Left renal cortex interstitium (tissue), 4 donors: Measurements from ENCODE around the gene NCKAP5. TPM values are rescaled to one million over a fixed set of nuclear protein-coding genes. Genes with fewer than 3 reads are reported as not detected.

Experiments used
- DNase-seq, 4 donors: peaks; one replicate each; pipeline ENCODE4 v3.0.0-alpha.2; 2013; ENCODE audit warnings: low read depth in 4 of 4, low spot score in 2 of 4, missing footprints in 1 of 4
- polyA plus RNA-seq, 4 donors: library from polyadenylated mRNA; unstranded; fragments of 120-200 nt; gene quantifications; one replicate each; pipeline ENCODE4 v1.2.1, GENCODE V29; 2013; ENCODE audit not compliant: insufficient read length in 4 of 4

Gene NCKAP5
- polyA plus RNA-seq, 4 donors = 5.9 to 8.1 (median 7.0) TPM

DNA sequence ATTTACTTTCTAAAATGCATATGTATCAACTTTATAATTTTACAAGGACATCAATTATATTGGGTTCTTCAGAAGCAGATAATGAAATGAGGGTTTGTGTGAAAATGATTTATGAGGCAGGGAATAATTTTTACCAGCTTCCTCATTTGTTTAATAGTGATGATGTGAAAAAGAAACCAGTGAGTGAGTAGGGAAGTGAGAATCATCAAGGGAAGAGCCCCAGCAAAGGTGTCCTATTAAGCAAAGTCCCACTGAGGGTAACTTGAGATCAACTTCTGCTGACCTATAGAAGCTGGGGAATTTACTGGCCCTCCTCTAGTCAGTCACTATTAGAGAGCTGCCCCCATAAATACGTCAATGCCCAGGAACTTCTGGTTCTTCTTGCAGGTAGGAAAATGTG lies 631.5 kb downstream of the NCKAP5 start:
- no peak for DNase-seq

DNA sequence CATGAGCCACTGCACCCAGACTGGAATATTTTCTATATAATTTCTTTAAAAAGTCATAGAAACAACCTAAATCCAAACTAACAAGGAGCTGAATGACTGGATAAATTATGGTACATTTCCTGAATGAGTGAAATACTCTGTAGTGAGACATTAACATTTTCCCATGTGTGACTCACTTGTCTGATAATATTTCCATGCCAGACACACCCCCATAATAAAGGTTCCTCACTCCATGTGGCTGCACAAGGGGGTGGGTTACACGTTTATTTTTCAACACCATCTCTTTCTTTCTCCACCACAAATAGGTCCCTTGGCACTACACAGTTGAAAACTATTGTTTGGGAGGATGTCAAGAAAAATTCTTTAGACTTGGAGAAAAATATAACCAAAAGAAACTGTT lies 632.0 kb downstream of the NCKAP5 start:
- no peak for DNase-seq

DNA sequence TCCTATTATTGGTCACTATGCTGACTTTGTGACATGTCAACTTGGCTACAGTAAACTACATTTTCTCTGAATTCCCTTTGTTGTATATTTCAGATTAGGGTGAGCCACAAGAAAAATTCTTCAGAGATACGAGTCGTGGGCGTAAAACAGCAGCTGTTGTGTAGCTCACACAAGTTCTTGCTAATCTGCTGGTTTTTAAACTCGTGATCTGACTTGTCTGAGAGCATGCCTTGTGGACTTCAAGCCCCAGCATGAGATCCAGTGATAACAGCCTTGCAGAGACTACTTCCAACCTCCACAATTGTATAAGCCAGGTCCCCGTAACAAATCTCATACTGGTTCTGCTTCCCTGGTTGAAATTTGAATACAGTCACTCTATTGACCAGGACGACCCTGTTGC lies 638.5 kb downstream of the NCKAP5 start:
- DNase-seq = no peak

DNA sequence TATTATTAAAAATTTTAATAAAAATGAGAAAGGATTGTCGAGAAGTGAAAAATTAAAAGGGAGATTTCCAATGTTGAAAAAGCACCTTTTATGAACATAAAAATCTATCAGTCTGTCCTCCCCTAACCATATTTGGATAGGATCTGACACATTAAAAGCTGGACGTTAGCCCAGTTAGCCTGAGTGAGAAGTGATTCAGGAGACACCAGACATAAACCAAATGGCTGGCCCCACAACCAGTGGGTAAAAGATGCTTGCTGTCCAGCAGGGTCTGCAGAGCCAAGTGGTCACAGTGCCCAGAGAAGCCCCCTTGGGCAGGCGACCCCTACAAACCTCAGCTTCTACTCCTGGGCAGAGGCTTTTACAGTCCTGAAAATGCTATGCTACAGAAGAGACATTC lies 644.5 kb downstream of the NCKAP5 start:
- DNase-seq = no peak

DNA sequence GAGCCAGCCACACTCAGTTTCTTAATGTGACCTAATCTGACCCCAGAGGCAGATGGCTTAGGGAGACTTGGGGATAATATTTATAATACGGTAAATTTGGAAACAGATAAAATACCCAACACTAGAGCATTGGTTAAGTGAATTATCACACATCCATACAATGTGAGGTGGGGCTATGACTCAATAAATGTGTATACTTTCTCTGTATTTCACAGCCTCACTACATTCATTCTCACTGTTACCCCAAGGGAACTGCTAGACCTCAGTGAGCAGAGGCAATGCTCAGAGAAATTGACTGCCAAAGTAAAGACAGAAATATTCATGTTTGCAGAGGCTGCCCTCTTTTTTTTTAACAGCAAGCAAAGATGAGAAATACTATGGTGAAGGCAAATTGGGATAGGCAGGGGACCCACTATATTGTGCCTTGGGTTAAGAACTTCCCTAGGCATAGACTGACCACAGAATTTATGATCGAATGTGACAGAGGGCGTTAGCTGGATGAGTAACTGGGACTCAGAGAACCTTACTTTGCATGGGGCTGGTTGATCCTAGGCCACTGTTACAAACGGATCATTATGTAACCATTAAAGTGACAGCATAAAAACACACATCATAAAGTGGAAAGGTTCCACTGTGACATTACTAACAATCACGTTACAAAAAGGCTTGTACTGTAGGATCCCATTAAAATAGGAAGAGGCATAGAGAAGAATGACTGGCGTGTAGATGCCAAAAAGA lies 652.3 kb downstream of the NCKAP5 start:
- no peak for DNase-seq

DNA sequence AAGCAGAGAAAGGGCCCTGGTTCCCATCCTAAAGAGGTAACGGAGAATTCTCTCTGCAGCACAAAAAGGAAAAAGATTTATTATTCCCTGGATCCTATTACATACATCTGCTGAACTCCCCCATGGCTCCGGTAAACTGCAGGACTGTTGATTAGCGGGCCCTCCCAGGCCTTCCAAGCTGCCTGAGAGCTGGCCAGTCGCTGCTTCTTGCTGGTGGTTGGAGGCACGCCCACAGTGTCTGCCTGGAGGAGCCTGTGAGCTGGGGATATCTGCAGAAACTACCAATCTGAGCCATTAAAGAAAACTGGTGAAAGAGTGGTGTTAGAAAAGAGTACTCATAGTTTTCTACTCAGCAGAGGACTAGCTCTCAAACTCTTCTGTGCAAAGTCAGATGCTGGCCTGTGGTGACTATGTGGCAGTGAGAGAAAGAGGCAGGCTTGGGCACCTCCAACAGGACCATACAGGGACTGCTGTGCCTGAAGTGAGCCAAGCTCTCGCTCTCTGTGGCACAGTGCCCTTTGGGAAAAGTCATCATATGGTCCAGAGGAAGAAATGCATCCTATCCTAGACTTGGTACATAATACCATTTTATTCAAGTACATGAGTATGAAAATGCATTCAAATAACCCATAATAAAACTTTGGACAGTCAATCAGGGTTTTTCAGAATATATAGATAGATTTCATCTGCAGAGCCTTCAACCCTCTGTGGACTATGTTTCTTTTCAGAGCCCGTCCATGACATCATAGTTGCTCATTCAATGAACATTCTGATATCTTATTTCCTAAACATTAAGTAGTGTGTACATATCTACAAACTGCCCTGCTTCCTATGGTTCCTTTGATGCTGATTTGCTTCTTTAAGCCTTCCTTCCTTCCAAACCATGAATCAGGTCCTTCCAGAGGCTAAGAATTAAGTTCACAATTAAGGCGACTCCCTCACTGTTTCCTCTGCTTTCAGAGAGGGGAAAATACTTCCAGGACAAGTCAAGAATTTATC lies 656.2 kb downstream of the NCKAP5 start:
- DNase-seq = peak; percentile 26 to 65 (median 42)

DNA sequence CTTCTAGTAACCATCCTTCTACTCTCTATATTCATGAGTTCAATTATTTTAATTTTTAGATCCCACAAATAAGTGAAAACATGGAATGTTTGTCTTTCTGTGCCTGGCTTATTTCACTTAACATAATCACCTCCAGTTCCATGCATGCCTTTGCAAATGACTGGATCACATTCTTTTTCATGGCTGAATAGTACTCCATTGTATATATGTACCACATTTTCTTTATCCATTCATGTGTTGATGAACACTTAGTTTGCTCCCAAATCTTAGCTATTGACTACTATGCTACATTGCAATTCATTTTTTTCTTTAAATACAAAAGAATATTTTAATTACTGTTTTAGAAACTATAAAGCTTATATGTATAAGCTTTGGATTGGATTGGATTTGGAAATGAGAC lies 657.8 kb downstream of the NCKAP5 start:
- no peak for DNase-seq

DNA sequence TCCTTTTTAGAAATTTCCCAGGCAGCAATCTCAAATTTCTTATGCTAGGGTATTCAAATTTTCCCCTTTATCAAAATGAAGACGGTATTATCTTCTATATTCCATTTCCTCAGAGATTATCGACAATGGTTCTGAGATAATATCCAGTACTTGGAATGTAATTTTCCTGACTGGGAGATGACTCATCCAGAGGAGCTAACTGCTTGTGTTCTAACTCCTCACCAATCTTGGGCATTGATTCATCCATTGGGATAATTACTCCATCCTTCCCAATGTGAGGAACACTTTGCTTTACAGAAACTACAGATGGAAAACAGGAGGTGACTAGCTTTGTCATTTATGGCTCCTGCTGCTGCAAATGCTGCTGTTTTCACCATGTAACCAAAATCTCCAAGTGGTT lies 658.8 kb downstream of the NCKAP5 start:
- no peak for DNase-seq

DNA sequence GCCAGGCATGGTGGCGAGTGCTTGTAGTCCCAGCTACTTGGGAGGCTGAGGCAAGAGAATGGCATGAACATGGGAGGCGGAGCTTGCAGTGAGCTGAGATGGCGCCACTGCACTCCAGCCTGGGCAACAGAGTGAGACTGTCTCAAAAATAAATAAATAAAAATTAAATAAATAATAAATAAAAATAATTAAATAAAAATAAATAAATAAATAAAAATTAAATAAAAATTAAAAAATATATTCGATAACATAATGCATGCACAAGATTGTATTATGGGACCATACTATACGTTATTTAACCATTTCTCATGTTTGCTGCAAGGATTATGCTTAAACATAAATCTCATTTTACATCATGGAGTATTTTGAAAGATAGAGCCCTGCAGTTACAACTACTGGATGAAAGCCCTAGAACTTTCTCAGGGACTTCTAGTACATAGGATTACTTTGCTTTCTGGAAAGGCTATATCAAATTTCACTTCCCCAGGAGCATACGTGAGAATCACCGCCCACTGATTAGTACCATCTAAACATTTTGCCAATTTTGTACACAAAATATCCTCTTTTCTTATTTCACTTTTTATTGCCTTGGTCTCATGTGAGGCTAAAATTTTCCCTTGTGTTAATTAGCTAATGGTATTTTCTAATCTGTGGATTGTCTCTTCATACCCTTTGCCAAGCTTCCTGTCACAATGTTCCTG lies 664.0 kb downstream of the NCKAP5 start:
- no peak for DNase-seq

DNA sequence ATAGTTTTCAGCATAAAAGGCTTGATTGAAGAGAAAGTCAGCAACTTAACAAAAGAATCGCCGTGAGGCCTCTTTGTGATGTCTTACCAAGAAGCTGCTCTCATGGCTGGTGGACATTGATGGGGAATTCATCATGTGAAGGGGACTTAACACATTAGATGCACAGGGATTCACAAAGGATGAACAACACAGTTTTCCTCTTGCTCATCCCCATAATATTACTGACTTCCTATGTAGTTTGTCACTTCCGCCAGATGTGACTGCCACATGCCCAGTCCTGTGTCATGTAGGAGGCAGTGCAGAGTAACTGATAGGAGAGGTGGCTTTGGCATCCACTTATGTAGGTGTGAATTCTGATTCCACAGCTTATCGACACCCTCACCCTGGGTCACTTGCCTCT lies 665.6 kb downstream of the NCKAP5 start:
- DNase-seq = no peak

DNA sequence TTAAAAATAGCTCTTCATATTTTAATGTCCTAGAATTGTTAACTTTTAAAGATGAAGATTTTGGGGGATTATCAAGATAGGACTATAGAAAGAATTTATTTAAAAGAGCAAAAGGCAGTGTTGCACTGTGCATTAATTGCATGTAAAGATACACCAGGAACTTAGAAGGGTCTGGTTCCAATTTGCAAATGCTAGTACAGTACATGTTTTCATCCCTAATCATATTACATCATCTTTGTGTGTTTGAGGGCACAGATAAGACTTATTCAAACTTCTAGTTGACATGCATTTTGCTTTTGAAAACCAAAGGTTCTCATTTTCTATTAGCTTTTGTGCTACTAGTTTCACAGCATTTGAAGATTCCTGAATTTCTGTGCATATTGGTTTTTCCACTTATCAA lies 666.6 kb downstream of the NCKAP5 start:
- DNase-seq = no peak

DNA sequence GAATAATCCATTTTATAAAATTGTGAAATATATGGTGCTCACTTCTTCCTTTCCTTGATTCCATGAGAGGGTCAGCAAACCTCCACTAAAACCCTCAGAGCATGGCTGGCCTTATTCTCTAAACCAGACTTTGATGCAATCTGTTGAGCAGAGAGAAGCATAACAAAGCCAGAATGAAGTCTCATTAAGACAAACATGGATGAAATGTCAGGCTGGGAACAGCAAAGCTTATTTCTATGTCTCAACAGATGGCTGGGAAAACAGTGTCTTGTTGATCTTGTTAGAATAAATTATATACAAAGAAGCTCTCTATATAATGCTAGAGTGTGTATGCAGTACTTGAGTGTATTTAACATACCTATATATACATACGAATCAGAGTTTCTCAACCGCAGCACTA lies 671.2 kb downstream of the NCKAP5 start:
- no peak for DNase-seq

DNA sequence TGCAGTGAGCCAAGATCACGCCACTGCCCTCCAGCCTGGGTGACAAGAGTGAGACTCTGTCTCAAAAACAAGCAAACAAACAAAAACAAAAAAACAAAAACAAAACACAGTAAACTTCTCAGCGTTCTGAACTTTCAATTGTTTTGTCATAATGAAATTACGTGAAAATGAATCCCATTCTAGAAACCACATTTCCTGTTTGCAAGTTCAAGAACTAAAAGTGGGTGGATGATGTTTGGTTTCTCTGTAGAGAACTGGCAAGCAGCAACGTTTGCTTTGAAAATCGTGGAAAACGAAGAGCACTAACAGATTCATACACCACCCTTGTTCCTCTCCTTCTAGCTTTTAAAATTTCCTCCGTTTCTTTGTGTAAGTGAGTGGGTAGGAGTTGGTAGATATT lies 672.2 kb downstream of the NCKAP5 start:
- no peak for DNase-seq

DNA sequence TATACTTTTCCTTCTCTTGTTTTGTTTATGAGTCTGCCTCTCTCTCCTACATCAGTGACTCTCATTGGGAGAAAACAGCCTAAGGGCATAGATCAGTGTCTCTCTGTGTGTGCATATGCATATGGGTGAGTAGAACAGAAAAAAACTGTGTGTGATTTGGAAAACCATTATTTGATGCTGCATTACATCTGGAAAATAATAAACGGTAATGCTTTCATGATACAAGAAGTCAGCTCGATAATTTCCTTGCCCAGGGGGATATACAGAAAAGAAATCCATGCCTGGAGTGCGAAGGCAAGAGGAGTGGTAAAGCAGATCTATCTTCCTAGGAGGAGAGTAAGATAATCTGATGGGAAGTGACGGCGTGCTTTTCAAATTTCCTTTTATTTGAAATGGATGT lies 676.8 kb downstream of the NCKAP5 start:
- DNase-seq = no peak

DNA sequence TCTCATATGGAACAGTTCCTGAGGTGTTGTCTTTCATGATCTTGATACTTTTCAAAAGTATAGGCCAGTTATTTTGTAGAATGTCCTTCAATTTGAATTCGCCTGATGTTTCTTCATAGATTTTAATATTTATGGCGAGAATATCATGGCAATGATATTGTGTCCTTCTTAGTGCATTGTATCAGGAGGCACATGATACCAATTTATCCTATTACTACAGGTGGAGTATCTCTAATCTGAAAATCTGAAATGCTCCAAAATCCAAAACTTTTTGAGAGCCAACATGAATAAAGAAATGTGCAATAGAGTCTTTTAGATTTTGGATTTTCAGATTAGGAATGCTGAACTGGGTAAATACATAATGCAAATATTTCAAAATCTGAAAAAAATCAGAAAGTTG lies 681.7 kb downstream of the NCKAP5 start:
- no peak for DNase-seq

DNA sequence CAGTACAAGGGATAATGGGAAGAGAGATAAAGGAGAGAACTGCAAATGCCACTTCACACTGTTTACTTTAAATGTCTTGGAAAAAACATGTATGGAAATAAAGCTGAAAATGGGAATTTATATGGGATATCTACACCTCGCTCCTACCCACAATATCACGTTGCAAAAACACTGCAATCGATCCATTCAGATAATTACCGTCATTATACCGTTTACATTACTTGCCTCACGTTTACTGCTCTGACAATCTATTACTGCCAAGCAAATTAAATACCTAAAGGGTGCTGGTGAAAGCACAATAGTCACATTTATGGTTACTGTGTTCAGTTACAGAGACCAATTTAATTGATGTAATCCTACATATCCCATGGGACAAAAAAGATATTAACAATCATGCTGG lies 683.6 kb downstream of the NCKAP5 start:
- DNase-seq = no peak

DNA sequence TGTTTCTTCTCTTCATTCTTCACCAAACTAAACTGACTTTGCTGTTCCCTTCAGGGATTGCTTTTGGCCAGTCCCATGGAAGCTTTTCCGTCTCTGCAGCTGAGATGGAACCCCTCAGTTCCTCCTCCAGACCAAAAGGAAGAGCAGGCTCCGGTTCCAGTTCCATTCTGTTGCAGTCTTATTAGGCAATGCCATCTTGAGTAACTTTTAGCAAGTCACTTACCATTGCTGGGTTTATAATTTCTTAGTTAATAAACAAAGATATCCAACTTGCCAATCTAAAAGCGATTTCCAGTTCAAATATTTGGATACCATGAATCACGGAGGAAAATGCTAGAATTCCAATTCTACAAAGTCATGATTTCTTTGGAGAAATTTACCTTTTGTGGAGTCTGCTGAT lies 684.0 kb downstream of the NCKAP5 start:
- DNase-seq = no peak

DNA sequence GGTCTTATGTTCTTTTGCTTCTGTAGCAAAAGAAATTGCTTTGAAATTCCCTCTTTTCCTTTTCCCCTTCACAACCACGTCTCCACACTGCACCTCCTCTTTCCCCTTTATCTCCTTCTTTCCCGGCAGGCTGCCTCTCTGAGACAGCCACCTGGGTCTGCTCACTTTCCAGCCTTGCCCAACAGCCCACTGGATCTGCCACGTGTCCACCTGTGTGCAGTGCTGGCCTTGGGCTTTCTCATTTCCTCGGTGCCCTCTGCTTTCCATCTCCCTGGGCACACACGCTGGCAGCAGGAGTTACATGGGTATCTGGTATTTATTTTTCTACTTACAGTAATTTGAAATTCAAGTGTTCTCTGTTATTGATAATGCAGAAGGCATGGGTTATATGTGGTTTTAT lies 684.8 kb downstream of the NCKAP5 start:
- DNase-seq = no peak

DNA sequence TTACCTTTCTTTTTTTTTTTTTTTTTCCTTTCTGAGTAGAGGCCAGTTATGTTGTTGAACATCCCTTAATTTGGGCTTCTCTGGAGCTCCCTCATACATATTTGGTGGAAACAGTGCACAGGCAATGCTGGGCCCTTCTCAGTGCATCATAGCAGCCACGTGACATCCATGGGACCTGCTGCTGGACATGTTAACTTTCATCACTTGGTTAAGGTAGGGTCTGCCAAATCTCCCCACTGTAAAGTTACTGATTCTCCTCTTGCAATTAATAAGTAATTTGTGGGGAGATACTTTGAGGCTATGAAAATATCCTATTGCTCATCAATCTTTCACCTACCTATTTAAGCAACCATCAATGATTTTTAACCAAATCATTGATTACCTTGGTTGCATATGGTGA lies 686.7 kb downstream of the NCKAP5 start:
- DNase-seq = no peak

DNA sequence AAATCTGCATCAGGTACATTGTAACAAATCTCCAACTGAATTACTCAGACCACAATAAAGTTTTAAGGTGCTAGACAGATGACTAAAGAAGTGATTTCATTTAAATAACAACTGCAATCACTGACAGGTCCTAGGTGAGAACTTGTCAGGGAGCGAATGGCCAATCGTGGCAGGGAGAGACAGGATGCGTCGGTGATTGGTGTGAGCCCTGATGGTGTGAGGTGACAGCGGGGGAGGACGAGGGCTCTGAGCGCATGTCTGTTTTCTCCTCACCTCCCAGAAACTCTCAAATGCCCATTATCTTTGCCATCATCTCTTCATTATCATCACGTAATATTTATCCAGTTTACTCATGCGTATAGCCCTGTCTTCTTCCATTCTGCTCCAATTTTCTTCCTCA lies 690.3 kb downstream of the NCKAP5 start:
- DNase-seq = no peak

DNA sequence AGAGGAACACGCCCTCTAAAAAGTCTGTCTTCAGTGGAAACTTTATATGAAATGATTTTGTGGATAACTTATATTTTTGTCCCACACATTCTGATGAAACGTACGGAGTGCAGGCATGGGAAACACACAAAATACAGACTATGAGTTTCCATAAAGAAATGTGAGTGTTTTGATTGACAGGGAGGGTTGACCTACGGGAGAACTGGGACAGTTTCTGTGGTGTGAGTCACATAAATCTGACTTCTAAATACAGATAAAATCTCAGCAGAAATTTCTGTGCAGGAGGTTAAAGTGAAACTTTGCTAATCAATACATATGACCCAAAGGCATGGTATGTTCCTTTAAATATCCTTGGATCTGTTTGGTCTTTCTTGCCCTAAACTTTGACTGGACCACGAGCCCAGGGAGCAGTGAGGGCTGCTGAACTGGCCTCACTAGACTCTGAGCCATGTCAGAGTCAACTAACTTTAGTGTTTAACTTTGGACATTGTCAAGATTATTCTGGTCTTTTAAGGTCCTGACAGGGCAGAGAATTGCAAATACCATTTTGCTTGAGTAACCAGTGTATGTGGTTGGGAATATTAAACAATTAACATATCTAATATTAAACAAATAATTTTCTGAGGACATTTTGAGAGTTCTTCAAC lies 691.4 kb downstream of the NCKAP5 start:
- no peak for DNase-seq
